ENCODE results near the gene SEC11A. TPM values are rescaled to one million over a fixed set of nuclear protein-coding genes. Genes with fewer than 3 reads are reported as not detected.

The SEC11A gene
- total RNA-seq, 3 donors from 2014 or later (not counting 1 experiment from before 2014, with no cell fraction given) = 78.7 to 89.3 (median 81.8) TPM

DNA sequence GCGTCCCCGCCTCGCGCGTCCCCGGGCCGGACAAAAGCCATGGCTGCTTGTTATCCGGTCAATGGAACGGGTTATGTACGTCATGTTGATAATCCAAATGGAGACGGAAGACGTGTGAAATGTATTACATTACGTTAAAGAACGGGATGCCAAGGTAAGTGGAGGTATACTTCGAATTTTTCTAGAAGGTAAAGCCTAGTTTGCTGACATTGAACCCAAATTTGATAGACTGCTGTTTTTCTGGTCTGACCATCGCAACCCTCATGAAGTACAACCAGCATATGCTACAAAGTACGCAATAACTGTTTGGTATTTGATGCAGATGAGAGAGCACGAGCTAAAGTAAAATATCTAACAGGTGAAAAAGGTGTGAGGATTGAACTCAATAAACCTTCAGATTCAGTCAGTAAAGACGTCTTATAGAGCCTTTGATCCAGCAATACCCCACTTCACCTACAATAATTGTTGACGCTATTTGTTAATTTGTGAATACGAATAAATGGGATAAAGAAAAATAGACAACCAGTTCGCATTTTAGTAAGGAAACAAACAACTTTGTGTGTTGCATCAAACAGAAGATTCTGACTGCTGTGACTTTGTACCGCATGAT, 81.6 kb downstream of the SEC11A start:
- Mint-ChIP-seq H3K27ac (peak overlapping the region; percentile 88 to 95), H3K9me3 (no peaks in the 10 kb centered on the region), H3K4me3 (peak overlapping the region; percentile 87), H3K36me3 (peaks cover 7% of the 10 kb centered on the region), H3K27me3 (ENCODE audit: low read depth in 2 of 2) (no peaks in the 10 kb centered on the region), H3K4me1 (peaks cover 44 to 45% of the 10 kb centered on the region in 2 donors)
- peak overlapping the region; percentile 29 for H3K4me3 ChIP-seq (ENCODE audit: low read length)
- no peaks in the 10 kb centered on the region for H3K27me3 ChIP-seq (ENCODE audit: control insufficient read depth, insufficient read depth, low read length)
- no peak for ATAC-seq
- peak in 1 of 2 donors; percentile 22 for DNase-seq
- peaks cover 29% of the 10 kb centered on the region for H3K4me1 ChIP-seq (ENCODE audit: control insufficient read depth, insufficient read depth, low read length)
- intact Hi-C loops (cut with micrococcal nuclease) = loop anchor here (5.0 kb wide), 1 partner anchor 348 kb away; the partner anchor contains the start of gene PDE8A
- 34% methylated on average over 21 of the region's 23 CpGs for WGBS (ENCODE audit: insufficient coverage)
- H3K36me3 ChIP-seq (ENCODE audit: control insufficient read depth, insufficient read depth, low read length) = peaks cover 10% of the 10 kb centered on the region
- peak overlapping the region; percentile 36 for H3K27ac ChIP-seq (ENCODE audit: low read length)
- TF ChIP-seq, protein P1, sequence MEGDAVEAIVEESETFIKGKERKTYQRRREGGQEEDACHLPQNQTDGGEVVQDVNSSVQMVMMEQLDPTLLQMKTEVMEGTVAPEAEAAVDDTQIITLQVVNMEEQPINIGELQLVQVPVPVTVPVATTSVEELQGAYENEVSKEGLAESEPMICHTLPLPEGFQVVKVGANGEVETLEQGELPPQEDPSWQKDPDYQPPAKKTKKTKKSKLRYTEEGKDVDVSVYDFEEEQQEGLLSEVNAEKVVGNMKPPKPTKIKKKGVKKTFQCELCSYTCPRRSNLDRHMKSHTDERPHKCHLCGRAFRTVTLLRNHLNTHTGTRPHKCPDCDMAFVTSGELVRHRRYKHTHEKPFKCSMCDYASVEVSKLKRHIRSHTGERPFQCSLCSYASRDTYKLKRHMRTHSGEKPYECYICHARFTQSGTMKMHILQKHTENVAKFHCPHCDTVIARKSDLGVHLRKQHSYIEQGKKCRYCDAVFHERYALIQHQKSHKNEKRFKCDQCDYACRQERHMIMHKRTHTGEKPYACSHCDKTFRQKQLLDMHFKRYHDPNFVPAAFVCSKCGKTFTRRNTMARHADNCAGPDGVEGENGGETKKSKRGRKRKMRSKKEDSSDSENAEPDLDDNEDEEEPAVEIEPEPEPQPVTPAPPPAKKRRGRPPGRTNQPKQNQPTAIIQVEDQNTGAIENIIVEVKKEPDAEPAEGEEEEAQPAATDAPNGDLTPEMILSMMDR (IDR thresholded peaks at IDR 0.05) = no peak
- no peaks in the 10 kb centered on the region for H3K9me3 ChIP-seq (ENCODE audit: control insufficient read depth, insufficient read depth, low read length)

DNA sequence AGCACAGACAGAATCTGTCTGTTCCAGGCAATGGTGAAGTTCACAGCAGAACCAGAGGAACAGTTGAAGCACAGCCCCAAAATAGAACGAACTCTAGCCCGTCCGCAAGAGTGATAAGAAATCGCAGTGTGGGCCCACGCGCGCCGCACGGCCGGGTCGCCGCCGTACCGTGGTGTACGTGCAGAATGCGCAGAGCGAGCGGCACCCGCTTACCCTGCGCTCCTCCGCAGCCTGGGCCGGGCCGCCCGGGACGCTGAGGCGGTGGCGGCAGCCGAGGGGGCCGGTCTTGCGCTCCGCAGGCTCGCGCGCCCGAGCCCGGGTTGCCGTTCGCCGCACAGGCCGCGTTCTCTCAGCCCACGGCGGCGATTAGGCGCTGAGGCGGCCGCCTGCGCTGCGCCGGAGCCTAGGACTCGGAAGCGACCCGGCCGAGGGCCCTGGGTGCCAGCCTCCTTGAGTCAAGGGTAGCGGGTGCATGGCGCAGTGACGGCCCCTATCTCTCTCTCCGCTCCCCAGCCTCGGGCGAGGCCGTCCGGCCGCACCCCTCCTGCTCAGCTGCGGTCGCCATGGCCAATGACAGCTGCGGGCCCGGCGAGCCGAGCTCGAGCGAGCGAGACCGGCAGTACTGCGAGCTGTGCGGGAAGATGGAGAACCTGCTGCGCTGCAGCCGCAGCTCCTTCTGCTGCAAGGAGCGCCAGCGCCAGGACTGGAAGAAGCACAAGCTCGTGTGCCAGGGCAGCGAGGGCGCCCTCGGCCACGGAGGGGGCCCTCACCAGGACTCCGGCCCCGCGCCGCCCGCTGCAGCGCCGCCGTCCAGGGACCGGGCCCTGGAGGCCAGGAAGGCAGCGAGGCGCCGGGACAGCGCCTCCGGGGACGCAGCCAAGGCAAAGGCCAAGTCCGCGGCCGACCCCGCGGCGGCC, 82.4 kb downstream of the SEC11A start:
- H3K27ac Mint-ChIP-seq = peak overlapping the region; percentile 88 to 95
- H3K4me1 Mint-ChIP-seq = peaks cover 44 to 45% of the 10 kb centered on the region in 2 donors
- H3K9me3 Mint-ChIP-seq = no peaks in the 10 kb centered on the region
- DNase-seq (peak; percentile 55 to 79), ATAC-seq (peak; percentile 39 to 73 (median 57))
- peak overlapping the region; percentile 99 for H3K4me3 Mint-ChIP-seq
- no peaks in the 10 kb centered on the region for H3K27me3 Mint-ChIP-seq (ENCODE audit: low read depth in 2 of 2)
- H3K36me3 Mint-ChIP-seq = peaks cover 7% of the 10 kb centered on the region
- Histone ChIP-seq H3K27me3 (ENCODE audit: control insufficient read depth, insufficient read depth, low read length) (no peaks in the 10 kb centered on the region), H3K36me3 (ENCODE audit: control insufficient read depth, insufficient read depth, low read length) (peaks cover 7% of the 10 kb centered on the region), H3K4me3 (ENCODE audit: low read length) (peak overlapping the region; percentile 47), H3K27ac (ENCODE audit: low read length) (peak overlapping the region; percentile 74), H3K9me3 (ENCODE audit: control insufficient read depth, insufficient read depth, low read length) (no peaks in the 10 kb centered on the region), H3K4me1 (ENCODE audit: control insufficient read depth, insufficient read depth, low read length) (peaks cover 29% of the 10 kb centered on the region)
- intact Hi-C loops (cut with micrococcal nuclease) = loop anchor here (5.0 kb wide), 1 partner anchor 349 kb away; the partner anchor contains the start of gene PDE8A
- WGBS (ENCODE audit: insufficient coverage) = under 1% methylated on average over 105 of the region's 105 CpGs
- TF ChIP-seq, protein P1 (IDR thresholded peaks at IDR 0.05) = no peak

DNA sequence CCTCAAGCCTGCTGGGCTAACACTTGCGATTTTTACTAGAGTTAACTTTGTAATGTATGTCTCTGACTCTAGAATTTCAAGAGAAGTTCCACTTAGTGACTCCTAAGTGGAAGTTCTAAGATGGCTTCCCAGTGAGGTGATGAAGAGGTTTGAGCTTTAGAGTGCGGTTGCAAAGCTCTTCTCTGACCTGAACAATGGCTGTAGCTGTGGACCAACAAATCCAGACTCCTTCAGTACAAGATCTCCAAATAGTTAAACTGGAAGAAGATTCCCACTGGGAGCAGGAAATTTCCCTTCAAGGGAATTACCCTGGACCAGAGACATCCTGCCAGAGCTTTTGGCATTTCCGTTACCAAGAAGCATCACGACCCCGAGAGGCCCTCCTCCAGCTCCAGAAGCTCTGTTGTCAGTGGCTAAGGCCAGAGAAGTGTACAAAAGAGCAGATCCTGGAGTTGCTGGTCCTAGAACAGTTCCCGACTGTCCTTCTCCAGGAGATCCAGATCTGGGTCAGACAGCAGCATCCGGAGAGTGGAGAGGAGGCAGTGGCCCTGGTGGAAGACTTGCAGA, 84.2 kb downstream of the SEC11A start:
- no peaks in the 10 kb centered on the region for H3K9me3 ChIP-seq (ENCODE audit: control insufficient read depth, insufficient read depth, low read length)
- DNase-seq (no peak), ATAC-seq (no peak)
- H3K36me3 ChIP-seq (ENCODE audit: control insufficient read depth, insufficient read depth, low read length) = no peaks in the 10 kb centered on the region
- H3K27me3 Mint-ChIP-seq (ENCODE audit: low read depth in 2 of 2) = no peaks in the 10 kb centered on the region
- peak overlapping the region; percentile 77 for H3K27ac ChIP-seq (ENCODE audit: low read length)
- H3K4me1 ChIP-seq (ENCODE audit: control insufficient read depth, insufficient read depth, low read length) = peaks cover 29% of the 10 kb centered on the region
- no peaks in the 10 kb centered on the region for H3K9me3 Mint-ChIP-seq
- H3K27ac Mint-ChIP-seq = peak overlapping the region; percentile 97 to 99
- H3K36me3 Mint-ChIP-seq = no peaks in the 10 kb centered on the region
- intact Hi-C loops (cut with micrococcal nuclease) = loop anchor here (1.0 to 5.0 kb wide), 3 partner anchors 23 to 351 kb away; partner anchors contain the start of genes PDE8A and WDR73
- peak overlapping the region; percentile 53 for H3K4me3 ChIP-seq (ENCODE audit: low read length)
- TF ChIP-seq, protein P1 (IDR thresholded peaks at IDR 0.05) = no peak
- WGBS (ENCODE audit: insufficient coverage) = 45% methylated on average over 7 of the region's 7 CpGs
- H3K4me1 Mint-ChIP-seq = peaks cover 44 to 45% of the 10 kb centered on the region in 2 donors
- H3K4me3 Mint-ChIP-seq = peak overlapping the region; percentile 99
- H3K27me3 ChIP-seq (ENCODE audit: control insufficient read depth, insufficient read depth, low read length) = no peaks in the 10 kb centered on the region

Data from natural killer cell (primary cell).